Right forelimb (tissue), 1 donor: ENCODE results near the gene MICA.
"Not testable (repeated sequence)": the region's sequence is repeated elsewhere in the genome, so short reads cannot be mapped to it uniquely, and the experiment has no call there.

Experiments
- DNase-seq: peaks from one replicate; pipeline ENCODE4 v3.0.0-alpha.2; 2018

The MICA gene

GRCh38 chr6:31403283-31404060 is at the start of gene MICA:
Gene MICA, plus strand, starts transcription at chr6:31403595. Its CDS starts 38 bp downstream, at chr6:31403633.
- DNase-seq = peak; percentile 90

- no peak for DNase-seq
Measured at GRCh38 chr6:31354158-31354863, 49.1 kb upstream of the MICA start.

- no peak for DNase-seq
Measured at GRCh38 chr6:31354864-31355582, 48.4 kb upstream of the MICA start.

- DNase-seq = no peak
Measured at GRCh38 chr6:31355583-31355948, 47.8 kb upstream of the MICA start.

GRCh38 chr6:31356216-31356945 is 47.0 kb upstream of the MICA start:
- DNase-seq = peak; percentile 51

- DNase-seq = peak; percentile 87
Measured at GRCh38 chr6:31356946-31357466, 46.4 kb upstream of the MICA start, which contains the start of gene HLA-B. Gene HLA-B, minus strand, starts transcription at chr6:31357179. Its CDS starts 21 bp downstream, at chr6:31357158.

- DNase-seq = no peak
Measured at GRCh38 chr6:31357886-31358285, 45.5 kb upstream of the MICA start.

- DNase-seq = no peak
Measured at GRCh38 chr6:31358302-31358701, 45.1 kb upstream of the MICA start.

GRCh38 chr6:31359581-31359980 is 43.8 kb upstream of the MICA start:
- no peak for DNase-seq

GRCh38 chr6:31362751-31363150 is 40.6 kb upstream of the MICA start:
- DNase-seq = no peak

- DNase-seq = no peak
Measured at GRCh38 chr6:31363811-31364210, 39.6 kb upstream of the MICA start.

GRCh38 chr6:31365864-31366263 is 37.5 kb upstream of the MICA start:
- no peak for DNase-seq

GRCh38 chr6:31366693-31367470 is 36.5 kb upstream of the MICA start:
- DNase-seq = peak; percentile 87

- DNase-seq = no peak
Measured at GRCh38 chr6:31368461-31368860, 34.9 kb upstream of the MICA start.

- DNase-seq = not testable (repeated sequence)
Measured at GRCh38 chr6:31374118-31374517, 29.3 kb upstream of the MICA start.

GRCh38 chr6:31375699-31376098 is 27.7 kb upstream of the MICA start:
- no peak for DNase-seq

- no peak for DNase-seq
Measured at GRCh38 chr6:31377029-31377428, 26.4 kb upstream of the MICA start.

GRCh38 chr6:31378062-31378720 is 25.2 kb upstream of the MICA start:
- DNase-seq = no peak

GRCh38 chr6:31378721-31379103 is 24.7 kb upstream of the MICA start:
- no peak for DNase-seq

- DNase-seq = no peak
Measured at GRCh38 chr6:31379850-31380249, 23.5 kb upstream of the MICA start.

GRCh38 chr6:31381666-31382065 is 21.7 kb upstream of the MICA start:
- DNase-seq = no peak
